ENCODE measurements around the gene FGF5.

The FGF5 gene

DNA sequence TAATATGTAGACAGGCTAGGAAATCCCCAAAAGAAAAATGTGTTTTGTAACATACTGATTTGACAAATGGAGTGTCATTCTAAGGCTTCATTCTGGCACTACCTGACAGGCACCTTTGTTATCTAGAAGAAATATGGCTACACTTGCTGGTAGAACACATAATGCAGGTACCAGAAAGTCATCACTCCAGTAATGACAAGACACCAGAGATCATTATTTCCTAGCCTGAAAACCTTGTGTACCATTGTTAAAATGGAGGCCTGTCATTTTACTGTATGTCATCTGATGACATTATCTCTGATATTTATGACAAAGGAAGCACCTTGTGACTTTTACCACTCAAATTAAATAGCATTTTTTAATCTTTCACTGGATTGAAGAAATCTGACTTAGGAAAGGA lies 13.5 kb upstream of the FGF5 start:
- no peak for FAIRE-seq
- DNase-seq (ENCODE audit: insufficient read length, low spot score): no peak

GRCh38 chr4:80253510-80253909 lies 13.0 kb upstream of the FGF5 start:
- FAIRE-seq: no peak
- no peak for DNase-seq (ENCODE audit: insufficient read length, low spot score)

DNA sequence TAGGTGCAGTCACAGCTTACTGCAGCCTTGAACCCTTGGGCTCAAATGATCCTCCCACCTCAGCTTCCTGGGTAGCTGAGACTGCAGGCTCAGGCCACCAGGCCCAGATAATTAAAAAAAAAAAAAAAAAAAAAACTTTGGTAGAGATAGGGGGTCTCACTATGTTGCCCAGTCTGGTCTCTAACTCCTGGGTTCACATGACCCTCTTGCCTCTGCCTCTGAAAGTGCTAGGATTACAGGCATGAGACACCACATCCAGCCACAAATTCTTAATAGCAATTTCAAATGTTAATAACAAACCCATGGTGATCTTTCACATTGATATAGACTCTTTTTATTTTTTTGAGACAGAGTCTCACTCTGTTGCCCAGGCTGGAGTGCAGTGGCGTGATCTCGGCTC lies 12.3 kb upstream of the FGF5 start:
- FAIRE-seq (no peak), DNase-seq (ENCODE audit: insufficient read length, low spot score) (no peak)

DNA sequence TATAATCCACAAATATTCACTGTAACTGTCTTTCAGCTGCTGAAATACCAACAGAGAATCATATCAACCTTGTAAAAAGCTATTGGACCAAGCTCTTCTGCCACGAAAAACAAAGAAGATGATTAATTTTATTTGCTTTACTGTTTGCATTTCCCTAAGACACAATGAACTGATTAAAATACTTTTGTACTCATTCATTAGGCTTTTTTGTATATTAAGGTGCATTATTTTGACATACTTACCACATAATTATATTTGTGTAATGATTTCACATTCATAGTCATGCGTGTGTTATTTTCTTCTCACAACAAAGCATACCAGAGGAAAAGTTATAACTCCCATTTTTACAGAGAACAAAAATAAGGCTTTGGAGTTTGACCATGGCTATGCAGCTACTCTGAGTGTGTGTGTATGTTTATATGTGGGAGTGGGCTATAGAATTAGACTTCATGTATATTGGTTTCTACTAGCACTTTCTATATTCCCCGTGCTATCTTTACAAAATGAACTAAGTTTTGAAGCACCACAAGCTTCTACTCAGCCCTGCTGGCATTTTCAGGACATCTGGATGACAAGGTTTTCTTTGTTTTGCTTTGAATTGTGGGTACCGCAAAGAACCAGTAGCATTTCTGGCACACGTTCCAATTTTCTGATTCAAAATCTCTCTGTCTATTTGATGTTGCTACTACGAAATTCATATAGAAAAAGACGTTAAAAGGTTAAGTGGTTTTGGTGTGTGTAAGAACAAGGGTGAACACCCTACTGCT lies 11.0 kb upstream of the FGF5 start:
- DNase-seq (ENCODE audit: insufficient read length, low spot score) (no peak), FAIRE-seq (no peak)

DNA sequence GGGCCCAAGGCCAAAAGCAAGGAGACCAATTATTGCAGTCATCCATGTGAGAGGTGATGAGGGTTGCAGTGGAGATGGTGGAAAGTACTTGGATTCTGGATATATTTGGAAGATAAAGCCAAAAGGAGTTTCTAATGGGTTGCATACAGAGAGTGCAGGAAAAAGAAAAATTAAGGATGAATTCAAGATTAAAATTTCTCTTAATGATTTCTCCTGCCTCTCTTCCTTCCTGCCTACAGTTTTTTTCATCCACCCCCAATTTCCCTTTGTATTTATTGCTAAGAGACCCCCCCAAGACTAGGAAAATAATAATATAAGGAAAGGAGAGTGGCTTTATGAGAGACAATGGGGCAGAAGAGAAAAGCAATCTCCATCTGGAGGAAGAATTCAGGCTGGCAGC lies 8.6 kb upstream of the FGF5 start:
- no peak for FAIRE-seq
- DNase-seq (ENCODE audit: insufficient read length, low spot score): no peak

- DNase-seq (ENCODE audit: insufficient read length, low spot score): no peak
Observed at GRCh38 chr4:80259012-80259411, 7.5 kb upstream of the FGF5 start.

DNA sequence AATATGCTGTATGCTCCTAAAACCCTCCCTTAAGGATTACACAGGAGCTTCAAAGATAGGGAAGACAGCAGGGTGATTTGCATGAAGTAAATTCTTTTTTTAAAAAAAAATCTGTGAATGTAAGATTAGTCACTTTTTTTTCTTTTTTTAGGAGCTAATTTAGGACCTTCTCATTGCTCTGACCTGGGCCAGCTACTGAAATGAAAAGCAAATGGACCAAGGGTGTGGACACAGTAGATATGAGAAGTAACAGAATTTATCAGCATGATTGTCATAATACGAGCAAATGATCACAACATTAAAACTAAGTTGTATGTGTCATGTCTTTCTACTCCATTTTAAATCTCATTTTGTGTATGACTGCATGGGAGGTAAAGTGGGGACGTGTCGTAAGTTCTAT lies 6.6 kb upstream of the FGF5 start:
- DNase-seq (ENCODE audit: insufficient read length, low spot score) (no peak), FAIRE-seq (no peak)

More at GRCh38 chr4:80259012-80259411, 7.5 kb upstream of the FGF5 start:
- no peak for FAIRE-seq

GRCh38 chr4:80261989-80262600 lies 4.4 kb upstream of the FGF5 start:
- no peak for FAIRE-seq
- DNase-seq (ENCODE audit: insufficient read length, low spot score): no peak

GRCh38 chr4:80263541-80264351 lies 2.7 kb upstream of the FGF5 start:
- no peak for DNase-seq (ENCODE audit: insufficient read length, low spot score)
- FAIRE-seq: no peak

- DNase-seq (ENCODE audit: insufficient read length, low spot score) (no peak), FAIRE-seq (no peak)
Observed at GRCh38 chr4:80264352-80264647, 2.2 kb upstream of the FGF5 start.

DNA sequence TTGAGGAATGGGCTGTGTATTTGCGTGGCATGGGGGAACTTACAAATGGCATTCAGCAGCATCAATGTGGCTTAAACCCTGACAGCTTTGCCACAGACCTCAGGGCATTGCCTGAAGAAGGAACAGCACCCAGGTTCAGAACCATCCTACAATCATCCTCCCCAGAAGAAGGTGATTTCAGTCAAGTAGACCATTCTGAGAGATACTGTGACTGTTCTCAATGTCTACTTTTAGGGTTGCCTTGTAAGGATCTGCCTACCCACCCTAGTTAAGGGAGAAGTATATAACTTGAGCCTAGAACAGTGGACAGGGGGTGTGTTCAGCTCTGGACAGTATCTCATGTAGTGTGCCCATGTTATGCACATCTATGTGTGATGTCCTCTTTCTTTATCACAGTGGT lies 1.6 kb upstream of the FGF5 start:
- no peak for DNase-seq (ENCODE audit: insufficient read length, low spot score)
- FAIRE-seq: no peak

DNA sequence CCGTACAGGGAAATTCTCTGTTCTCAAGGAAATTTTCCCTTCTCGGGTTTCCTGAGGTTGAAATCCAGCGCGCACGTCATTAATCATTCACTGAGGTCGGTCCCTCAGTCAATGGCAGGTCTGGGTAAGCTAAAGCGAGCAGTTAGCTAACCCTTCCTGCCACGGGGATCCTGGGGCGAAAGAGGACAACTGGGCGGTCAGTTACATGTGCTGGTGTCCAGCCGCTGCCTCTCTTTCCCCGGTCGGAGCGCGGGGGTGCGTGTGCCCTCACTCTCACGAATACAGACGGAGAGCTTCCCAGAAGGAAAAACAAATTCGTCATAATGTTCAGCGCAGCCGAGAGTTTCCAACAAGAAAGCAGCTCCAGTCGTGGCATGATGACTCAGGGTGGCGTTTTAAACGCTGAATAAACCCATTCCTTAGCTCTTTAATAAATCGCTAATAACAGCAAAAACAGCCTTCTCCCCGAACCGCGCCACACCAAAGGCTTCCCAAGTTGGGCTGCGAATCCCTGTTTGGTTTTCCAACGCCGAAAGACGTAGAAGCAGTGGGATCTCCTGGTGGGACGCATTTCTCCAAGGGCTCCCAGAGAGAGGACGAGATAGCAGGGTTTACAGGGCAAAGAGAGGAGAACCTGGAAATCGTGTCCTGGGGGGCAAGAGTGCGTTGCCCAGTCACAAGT lies 752 bp upstream of the FGF5 start:
- no peak for FAIRE-seq
- DNase-seq (ENCODE audit: insufficient read length, low spot score): no peak

DNA sequence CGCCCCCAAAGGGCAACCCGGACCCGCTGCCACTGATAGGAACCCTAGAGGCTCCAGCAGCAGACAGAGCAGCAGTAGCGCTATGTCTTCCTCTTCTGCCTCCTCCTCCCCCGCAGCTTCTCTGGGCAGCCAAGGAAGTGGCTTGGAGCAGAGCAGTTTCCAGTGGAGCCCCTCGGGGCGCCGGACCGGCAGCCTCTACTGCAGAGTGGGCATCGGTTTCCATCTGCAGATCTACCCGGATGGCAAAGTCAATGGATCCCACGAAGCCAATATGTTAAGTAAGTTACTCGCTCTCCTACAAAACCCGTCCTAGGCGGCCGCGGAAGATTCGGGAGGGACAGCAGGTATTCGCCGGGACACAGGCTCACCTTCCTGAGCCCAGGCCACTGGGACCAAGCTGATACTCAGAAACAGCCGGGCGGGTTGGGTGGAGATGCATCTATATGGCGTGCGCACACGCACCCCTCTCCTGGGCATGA lies 477 bp downstream of the FGF5 start:
- DNase-seq (ENCODE audit: insufficient read length, low spot score) (no peak), FAIRE-seq (no peak)

GRCh38 chr4:80268081-80268823 lies 1.8 kb downstream of the FGF5 start:
- no peak for FAIRE-seq
- DNase-seq (ENCODE audit: insufficient read length, low spot score): no peak

GRCh38 chr4:80268936-80269335 lies 2.5 kb downstream of the FGF5 start:
- DNase-seq (ENCODE audit: insufficient read length, low spot score) (no peak), FAIRE-seq (no peak)

GRCh38 chr4:80270321-80270720 lies 3.9 kb downstream of the FGF5 start:
- DNase-seq (ENCODE audit: insufficient read length, low spot score) (no peak), FAIRE-seq (no peak)

GRCh38 chr4:80270868-80271267 lies 4.4 kb downstream of the FGF5 start:
- DNase-seq (ENCODE audit: insufficient read length, low spot score) (no peak), FAIRE-seq (no peak)

DNA sequence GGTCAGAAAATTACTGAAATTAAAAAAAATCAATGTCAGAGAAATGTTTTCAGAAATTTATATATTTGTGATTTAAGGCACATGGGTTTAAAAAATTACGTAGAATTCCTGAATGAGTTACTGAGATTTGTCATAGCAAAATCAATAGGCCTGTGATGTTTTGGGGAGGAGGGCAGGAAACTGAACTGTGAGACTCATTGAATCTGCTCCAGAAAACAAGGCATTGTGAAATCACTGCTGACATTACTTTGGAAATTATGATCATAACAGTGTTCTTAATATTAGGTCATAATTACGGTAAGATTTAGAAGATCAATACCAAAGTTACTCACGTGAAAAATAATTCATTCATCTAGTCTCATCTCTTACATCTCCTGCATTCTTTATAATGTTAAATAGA lies 5.3 kb downstream of the FGF5 start:
- DNase-seq (ENCODE audit: insufficient read length, low spot score) (no peak), FAIRE-seq (no peak)

GRCh38 chr4:80276931-80277330 lies 10.5 kb downstream of the FGF5 start:
- DNase-seq (ENCODE audit: insufficient read length, low spot score) (no peak), FAIRE-seq (no peak)

- FAIRE-seq (no peak), DNase-seq (ENCODE audit: insufficient read length, low spot score) (no peak)
Observed at GRCh38 chr4:80279751-80280150, 13.3 kb downstream of the FGF5 start.

GRCh38 chr4:80286451-80286850 lies 20.0 kb downstream of the FGF5 start:
- FAIRE-seq: no peak
- no peak for DNase-seq (ENCODE audit: insufficient read length, low spot score)
